ENCODE results near the gene NFIB. TPM values are rescaled to one million over a fixed set of nuclear protein-coding genes. Genes with fewer than 3 reads are reported as not detected.

NFIB gene
- total RNA-seq, 1 experiment from 2014 or later: 18.6 TPM

GRCh38 chr9:14308853-14309145, 5.1 kb downstream of the NFIB start:
- TF ChIP-seq EZH2phosphoT487 (IDR thresholded peaks at IDR 0.05; ENCODE audit: borderline replicate concordance, low read length): no peak
- no peak for TF ChIP-seq EZH2 (IDR thresholded peaks at IDR 0.05; ENCODE audit: low read length, unreplicated experiment)
- no peak for TF ChIP-seq CTCF (conservative IDR thresholded peaks at IDR 0.05; ENCODE audit: low read depth, low read length)
- no peak overlapping the region for H3K9ac ChIP-seq (ENCODE audit: low read length)
- CTCF ChIA-PET: no interaction called here
- no peak for DNase-seq
- no peaks in the 10 kb centered on the region for H3K9me2 ChIP-seq (replicated peaks; ENCODE audit: low read length)
- POLR2A ChIA-PET (ENCODE audit: unreplicated experiment): no interaction called here
- H2AFZ ChIP-seq (ENCODE audit: low read length): no peak overlapping the region
- no peak for ATAC-seq
- peak overlapping the region; percentile 92 for H3K4me2 ChIP-seq (ENCODE audit: low read length)
- H3K79me2 ChIP-seq (ENCODE audit: low read length): peaks cover 95% of the 10 kb centered on the region
- H3K9me3 ChIP-seq (ENCODE audit: low read length): no peaks in the 10 kb centered on the region
- peaks cover 20% of the 10 kb centered on the region for H3K4me1 ChIP-seq (ENCODE audit: insufficient read depth, low read length)
- H3K36me3 ChIP-seq (ENCODE audit: low read depth, low read length): peaks cover 28% of the 10 kb centered on the region
- H3K27ac ChIP-seq (ENCODE audit: low read length): no peak overlapping the region
- intact Hi-C loops (cut with micrococcal nuclease): no loop called here
- H3K4me3 ChIP-seq (ENCODE audit: low read length): peak overlapping the region; percentile 93; the same call in 1 of the 2 replicates
- H3F3A ChIP-seq (ENCODE audit: low read length, unreplicated experiment): no peaks in the 10 kb centered on the region
- peaks cover 24% of the 10 kb centered on the region for H4K20me1 ChIP-seq (ENCODE audit: low read length)
- BruUV-seq (replicated peaks): no TSS peak
- H3K27me3 ChIP-seq (ENCODE audit: low read length): no peaks in the 10 kb centered on the region

GRCh38 chr9:14307989-14308852, 5.7 kb downstream of the NFIB start:
- Histone ChIP-seq H3K9me3 (ENCODE audit: low read length) (no peaks in the 10 kb centered on the region), H3K9me2 (replicated peaks; ENCODE audit: low read length) (no peaks in the 10 kb centered on the region), H3K27me3 (ENCODE audit: low read length) (no peaks in the 10 kb centered on the region), H4K20me1 (ENCODE audit: low read length) (peaks cover 24% of the 10 kb centered on the region), H3K4me3 (ENCODE audit: low read length) (no peak overlapping the region), H3K4me1 (ENCODE audit: insufficient read depth, low read length) (peaks cover 20% of the 10 kb centered on the region), H3K4me2 (ENCODE audit: low read length) (peak overlapping the region; percentile 92; the same call in 1 of the 2 replicates), H3K9ac (ENCODE audit: low read length) (no peak overlapping the region), H3K27ac (ENCODE audit: low read length) (no peak overlapping the region), H3K79me2 (ENCODE audit: low read length) (peaks cover 95% of the 10 kb centered on the region), H3K36me3 (ENCODE audit: low read depth, low read length) (peaks cover 28% of the 10 kb centered on the region), H2AFZ (ENCODE audit: low read length) (no peak overlapping the region), H3F3A (ENCODE audit: low read length, unreplicated experiment) (no peaks in the 10 kb centered on the region)
- BruUV-seq (replicated peaks): no TSS peak
- POLR2A ChIA-PET (ENCODE audit: unreplicated experiment): no interaction called here
- DNase-seq: no peak
- intact Hi-C loops (cut with micrococcal nuclease): no loop called here
- no peak for ATAC-seq
- CTCF ChIA-PET: no interaction called here
- TF ChIP-seq EZH2phosphoT487 (IDR thresholded peaks at IDR 0.05; ENCODE audit: borderline replicate concordance, low read length) (no peak), CTCF (conservative IDR thresholded peaks at IDR 0.05; ENCODE audit: low read depth, low read length) (no peak), EZH2 (IDR thresholded peaks at IDR 0.05; ENCODE audit: low read length, unreplicated experiment) (no peak)

All from PC-3 (cell line).